C4-2B (cell line): ENCODE measurements around the gene SLC6A1.

Experiments
- H3K27ac ChIP-seq: fragments of 450-650 bp; 2 replicates; pipeline ENCODE4 v1.5.1; 2017
- ZFX ChIP-seq: fragments of 450-650 bp; IDR thresholded peaks from 2 replicates; pipeline ENCODE4 v1.6.1; 2017
- TF ChIP-seq, protein P1 (sequence below): fragments of 450-650 bp; conservative IDR thresholded peaks from 2 replicates; pipeline ENCODE4 v1.5.1; 2017; ENCODE audit warnings: mild to moderate bottlenecking

Gene SLC6A1

DNA sequence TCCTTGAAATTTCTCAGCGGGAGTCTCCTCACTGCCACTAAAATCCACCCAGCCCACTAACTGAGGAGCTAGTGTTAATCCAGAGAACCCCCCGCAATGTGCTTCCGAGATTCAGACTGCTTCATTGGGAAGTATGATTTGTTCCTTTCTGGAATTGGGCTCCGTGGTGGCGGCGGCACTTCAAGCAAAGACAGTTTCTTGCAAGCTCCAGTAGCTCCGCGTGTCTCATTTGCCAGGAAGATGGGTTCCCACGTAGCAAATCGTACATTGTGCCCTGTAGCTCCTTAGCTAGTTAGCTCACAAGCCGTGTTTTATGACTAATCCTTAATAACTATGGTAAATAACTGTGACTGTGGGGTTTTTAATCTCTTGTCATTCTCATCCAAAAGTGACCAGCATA lies 45.4 kb downstream of the SLC6A1 start:
- H3K27ac ChIP-seq: no peak overlapping the region
- TF ChIP-seq, protein P1, sequence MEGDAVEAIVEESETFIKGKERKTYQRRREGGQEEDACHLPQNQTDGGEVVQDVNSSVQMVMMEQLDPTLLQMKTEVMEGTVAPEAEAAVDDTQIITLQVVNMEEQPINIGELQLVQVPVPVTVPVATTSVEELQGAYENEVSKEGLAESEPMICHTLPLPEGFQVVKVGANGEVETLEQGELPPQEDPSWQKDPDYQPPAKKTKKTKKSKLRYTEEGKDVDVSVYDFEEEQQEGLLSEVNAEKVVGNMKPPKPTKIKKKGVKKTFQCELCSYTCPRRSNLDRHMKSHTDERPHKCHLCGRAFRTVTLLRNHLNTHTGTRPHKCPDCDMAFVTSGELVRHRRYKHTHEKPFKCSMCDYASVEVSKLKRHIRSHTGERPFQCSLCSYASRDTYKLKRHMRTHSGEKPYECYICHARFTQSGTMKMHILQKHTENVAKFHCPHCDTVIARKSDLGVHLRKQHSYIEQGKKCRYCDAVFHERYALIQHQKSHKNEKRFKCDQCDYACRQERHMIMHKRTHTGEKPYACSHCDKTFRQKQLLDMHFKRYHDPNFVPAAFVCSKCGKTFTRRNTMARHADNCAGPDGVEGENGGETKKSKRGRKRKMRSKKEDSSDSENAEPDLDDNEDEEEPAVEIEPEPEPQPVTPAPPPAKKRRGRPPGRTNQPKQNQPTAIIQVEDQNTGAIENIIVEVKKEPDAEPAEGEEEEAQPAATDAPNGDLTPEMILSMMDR: no peak

DNA sequence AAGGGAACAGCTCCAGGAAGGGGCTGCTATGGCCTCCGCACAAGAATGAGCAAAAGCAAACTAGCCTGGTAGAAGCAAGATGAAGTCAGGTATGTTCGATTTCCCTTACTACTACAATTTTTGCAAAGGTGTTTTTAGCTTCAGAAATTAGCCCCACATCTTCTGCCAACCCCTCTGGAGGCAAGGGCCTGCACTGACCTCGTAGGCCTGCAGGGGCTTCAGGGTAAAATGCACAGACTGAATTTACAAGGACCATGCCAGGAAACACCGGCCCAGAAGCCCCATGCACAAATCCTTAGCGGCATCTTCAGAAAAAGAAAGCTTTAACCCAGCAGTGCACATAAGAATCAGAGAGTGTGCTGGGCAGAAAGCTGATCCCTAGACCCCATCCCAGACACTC lies 53.0 kb downstream of the SLC6A1 start:
- H3K27ac ChIP-seq: no peak overlapping the region
- TF ChIP-seq, protein P1: no peak

- TF ChIP-seq, protein P1: no peak
- TF ChIP-seq ZFX: no peak
These were observed 55.0 kb downstream of the SLC6A1 start for GRCh38 chr3:11047500-11047899.

DNA sequence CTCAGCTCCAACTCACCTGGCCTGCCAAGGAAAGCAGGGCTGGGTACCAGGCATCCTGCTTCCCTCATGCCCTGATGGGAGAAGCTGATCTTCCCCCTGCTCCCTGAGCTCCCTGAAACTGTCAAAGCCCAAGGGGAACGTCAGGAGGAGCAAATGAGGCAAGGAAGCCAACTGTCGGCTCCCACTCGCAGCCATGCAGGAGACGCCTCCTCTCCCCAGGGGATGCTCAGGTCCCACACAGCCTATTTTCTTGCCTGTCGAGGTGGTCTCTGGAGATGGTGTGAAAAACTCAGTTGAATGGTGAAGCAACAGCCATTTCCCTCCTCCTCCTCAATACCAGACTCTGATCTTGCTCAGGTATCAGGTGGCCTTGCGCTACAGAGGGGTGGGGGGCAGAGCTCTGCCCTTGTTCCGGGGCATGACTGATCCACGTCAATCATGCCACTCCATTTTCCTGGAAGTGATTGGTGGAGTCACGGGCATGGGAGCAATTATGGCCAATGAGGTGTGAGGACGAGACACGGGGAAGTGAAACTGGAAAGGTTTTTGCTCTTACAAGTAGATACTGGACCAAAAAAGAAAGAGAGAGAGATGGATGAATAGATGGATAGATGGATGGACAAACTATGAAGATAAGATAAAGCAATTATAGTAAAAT lies 58.2 kb downstream of the SLC6A1 start:
- H3K27ac ChIP-seq: no peak overlapping the region
- no peak for TF ChIP-seq ZFX
- TF ChIP-seq, protein P1: no peak

More at GRCh38 chr3:11047500-11047899, 55.0 kb downstream of the SLC6A1 start:
- no peak overlapping the region for H3K27ac ChIP-seq

- TF ChIP-seq, protein P1: no peak
- TF ChIP-seq ZFX: no peak
These were observed 61.5 kb downstream of the SLC6A1 start for GRCh38 chr3:11053926-11054503.

DNA sequence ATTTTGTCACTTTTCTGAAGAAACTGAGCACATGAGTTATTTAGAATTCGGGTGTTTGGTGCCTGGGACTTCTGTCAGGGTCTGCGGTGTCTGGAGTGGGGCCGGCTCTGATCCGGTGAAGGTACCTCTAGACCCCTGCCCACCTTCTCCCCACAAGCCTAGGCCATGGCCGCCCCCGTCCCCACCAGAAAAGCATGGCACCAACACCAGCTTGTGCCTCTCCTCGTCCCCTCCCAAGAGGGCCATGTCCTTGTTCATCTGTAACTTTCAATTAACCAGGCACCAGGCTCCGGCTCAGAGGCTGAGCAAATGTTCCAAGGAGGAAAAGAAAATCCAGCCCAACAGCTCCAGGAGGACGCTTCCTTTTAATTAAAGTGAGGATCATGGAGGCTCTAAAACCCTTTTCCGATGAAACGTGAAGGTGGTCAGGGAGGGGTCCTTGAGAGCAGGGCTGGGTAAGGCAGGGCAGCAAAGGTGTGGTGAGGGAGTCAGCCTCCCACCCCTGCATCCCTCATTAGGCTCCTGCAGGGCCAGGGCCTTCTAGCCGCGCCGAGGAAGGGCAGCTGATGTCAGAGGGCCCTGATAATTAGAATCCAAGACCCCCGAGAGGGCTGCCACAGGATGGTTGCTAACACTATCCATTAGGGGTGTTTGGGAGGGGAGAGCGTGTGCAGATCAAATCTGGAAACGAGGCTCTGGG lies 62.3 kb downstream of the SLC6A1 start:
- TF ChIP-seq, protein P1: no peak
- no peak overlapping the region for H3K27ac ChIP-seq

More at GRCh38 chr3:11053926-11054503, 61.5 kb downstream of the SLC6A1 start:
- no peak overlapping the region for H3K27ac ChIP-seq

DNA sequence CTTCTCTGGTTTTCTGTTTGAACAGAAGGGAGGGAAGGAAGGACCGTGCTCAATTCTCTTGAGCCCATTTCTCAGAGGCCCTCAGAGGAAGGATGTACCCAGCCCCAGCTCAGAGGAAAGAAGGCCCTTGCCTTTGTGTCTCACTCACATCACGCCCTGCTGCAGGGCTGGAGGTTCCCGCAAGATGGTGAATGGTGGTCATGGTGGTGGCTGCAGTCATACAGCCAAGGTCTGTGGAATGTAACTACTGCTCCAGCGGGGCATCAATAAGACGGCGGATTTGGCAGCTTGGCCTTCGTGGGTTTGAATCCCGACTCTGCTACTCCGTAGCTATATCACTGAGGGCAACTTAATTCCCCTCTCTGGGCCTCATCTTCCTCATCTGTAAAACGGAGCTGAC lies 62.9 kb downstream of the SLC6A1 start:
- no peak overlapping the region for H3K27ac ChIP-seq
- no peak for TF ChIP-seq ZFX
- TF ChIP-seq, protein P1: no peak
